Measurements from ENCODE around the gene IL3RA.
"Not testable (repeated sequence)": the region's sequence is repeated elsewhere in the genome, so short reads cannot be mapped to it uniquely, and the experiment has no call there.

The IL3RA gene

DNA sequence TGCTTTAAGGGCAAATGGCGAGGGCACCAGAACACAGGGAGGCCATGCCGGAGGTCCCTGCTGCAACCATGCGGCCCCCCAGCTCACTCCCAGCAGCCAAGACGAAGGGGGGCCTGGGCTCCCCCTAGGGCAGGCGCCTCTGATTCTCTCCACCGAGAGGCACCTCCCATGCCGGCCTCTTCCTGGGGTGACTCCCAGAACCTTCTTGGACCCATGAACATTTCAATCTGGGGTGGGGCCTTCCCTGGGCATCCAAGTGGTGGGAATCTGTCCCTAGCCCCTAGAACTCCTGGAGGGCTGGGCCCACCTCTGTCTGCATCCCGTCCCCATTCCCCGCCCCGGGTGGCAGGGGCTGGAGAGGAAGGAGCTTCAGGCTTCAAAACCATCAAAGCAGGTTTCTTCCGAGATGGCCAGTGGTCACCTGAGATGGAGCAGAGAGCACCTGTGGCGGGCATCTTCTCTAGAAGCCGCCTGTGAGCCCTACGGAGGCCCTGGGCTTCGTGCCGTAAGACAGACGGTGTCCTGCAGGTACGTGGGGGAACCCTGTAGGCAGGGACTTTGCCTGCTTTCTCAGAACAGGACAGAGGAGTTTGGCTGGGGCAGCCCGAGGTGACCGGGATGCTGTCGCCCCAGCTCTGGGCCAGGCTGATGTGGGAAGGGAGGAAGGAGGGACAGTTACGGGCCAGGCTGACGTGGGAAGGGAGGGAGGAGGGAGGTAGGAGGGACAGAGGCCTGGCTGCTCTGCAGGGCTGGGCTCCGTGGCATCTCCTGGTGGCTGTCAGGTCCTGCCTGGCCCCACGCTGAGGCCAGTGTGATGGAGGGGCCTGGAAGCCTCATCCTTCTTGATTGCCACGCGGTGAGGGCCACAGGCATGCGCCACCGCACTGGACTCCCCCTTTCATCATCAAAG is 62.1 kb downstream of the IL3RA start:
- no peak for DNase-seq (ENCODE audit: low read depth in 3 of 3)

DNA sequence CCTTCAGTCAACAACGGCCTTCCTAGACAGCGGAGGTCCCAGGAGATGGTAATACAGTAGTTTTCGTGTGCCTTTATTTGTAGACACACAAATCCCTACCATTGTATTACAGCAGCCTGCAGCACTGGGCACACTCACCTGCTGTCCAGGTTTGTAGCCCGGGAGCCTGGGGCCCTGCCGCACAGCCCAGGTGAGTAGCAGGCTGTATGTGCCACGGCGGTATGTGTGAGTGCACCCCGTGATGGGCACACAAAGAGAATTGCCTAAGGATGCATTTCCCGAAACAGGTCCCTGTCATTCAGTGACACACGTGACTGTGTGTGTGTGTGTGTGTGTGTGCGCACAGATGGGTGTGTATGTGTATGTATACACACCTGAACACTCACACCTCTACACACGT is 63.5 kb downstream of the IL3RA start:
- no peak for DNase-seq (ENCODE audit: low read depth in 3 of 3)

DNA sequence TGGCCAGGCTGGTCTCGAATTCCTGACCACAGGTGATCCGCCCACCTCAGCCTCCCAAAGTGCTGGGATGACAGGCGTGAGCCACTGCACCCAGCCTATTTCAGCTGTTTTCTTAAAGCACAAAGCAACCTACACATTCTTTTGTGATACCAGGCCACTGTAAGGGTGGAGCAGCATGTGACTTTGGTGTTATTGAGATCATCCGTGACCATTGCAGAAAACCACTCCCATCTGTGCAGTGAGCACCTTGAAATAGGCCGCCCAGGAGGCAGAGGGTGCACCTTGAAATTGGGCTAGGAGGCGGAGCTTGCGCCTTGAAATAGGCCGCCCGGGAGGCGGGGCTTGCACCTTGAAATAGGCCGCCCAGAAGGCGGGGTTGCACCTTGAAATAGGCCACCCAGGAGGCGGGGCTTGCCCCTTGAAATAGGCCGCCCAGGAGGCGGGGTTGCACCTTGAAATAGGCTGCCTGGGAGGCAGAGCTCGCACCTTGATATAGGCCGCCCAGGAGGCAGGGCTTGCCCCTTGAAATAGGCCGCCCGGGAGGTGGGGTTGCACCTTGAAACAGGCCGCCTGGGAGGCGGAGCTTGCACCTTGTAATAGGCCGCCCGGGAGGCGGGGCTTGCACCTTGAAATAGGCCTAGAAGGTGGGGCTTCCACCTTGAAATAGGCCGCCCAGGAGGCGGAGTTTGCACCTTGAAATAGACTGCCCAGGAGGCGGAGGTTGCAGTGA is 64.3 kb downstream of the IL3RA start:
- DNase-seq (ENCODE audit: low read depth in 3 of 3), result no peak

DNA sequence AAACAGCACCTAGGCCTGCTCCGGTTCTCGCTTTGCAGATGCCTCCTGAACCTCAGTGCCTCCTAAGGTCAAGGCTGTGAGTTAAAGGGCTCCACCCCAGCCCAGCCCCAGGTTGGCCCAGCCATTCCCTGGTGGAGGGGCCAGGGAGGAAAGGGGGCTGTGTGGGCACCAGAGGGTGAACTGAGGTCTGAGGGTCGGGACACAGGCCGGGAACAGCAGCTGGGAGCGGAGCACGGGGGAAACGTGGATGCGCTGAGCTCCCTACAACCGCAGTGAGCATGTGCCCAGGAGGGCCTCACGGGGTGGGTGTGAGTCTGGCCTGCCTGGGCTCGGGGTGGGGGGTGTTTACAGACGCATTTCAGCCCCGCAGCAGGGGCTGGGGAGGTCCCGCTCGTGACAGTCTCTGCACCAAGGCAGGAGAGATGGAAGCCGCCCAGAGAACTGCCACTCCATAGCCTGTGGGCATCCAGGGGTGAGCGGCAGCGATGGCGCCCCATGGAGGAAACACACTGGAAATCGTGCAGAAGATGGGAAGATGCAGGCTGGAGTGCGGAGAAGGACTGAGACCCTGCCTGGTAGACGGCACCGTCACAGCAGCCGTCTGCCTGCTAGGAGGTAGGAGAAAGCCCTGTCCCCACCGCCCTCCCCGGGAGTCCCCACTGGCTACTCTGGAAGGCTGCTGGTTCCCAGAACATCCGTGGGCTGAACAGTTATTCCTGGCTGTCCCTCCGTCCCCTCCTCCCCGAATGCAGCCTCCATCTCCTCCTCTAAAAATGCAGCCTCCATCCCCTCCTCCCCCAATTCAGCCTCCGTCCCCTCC is 65.2 kb downstream of the IL3RA start:
- DNase-seq (ENCODE audit: low read depth in 3 of 3), result no peak

DNA sequence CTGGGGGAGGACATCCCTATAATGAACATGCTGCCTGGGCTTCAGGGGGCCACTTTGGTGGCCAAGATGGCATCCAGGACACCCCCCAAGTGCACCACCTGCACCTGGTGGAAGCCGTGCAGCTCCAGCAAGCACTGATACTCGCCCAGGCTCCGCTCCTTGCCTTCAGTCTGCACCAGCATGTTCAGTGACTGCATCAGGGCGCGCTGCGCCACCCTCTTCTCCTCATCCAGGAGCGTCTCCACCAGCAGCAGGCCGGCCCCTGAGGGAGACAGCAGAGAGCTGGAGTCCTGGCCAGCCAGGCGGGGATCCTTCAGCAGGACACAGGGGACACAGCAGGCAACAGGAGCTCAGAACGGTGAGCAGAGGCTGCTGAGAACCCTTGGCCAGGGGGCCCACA is 66.6 kb downstream of the IL3RA start:
- no peak for DNase-seq (ENCODE audit: low read depth in 3 of 3)

DNA sequence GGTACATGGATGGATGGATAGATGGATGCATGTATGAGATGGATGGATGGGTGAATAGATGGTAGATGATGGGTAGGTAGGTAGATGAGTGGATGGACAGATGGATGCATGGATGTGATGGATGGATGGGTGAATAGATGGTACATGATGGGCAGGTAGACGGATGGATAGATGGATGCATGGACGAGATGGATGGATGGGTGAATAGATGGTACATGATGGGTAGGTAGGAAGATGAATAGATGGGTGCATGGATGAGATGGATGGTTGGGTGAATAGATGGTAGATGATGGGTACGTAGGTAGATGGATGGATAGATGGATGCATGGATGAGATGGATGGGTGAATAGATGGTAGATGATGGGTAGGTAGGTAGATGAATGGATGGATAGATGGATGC is 67.3 kb downstream of the IL3RA start:
- DNase-seq (ENCODE audit: low read depth in 3 of 3), result not testable (repeated sequence)

DNA sequence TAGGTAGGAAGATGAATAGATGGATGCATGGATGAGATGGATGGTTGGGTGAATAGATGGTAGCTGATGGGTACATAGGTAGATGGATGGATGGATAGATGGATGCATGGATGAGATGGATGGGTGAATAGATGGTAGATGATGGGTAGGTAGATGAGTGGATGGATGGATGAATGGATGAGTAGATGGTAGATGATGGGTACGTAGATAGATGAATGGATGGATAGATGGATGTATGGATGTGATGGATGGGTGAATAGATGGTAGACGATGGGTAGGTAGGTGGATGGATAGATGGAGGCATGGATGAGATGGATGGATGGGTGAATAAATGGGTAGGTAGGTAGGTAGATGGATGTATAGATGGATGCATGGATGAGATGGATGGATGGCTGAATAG is 69.2 kb downstream of the IL3RA start:
- not testable (repeated sequence) for DNase-seq (ENCODE audit: low read depth in 3 of 3)

DNA sequence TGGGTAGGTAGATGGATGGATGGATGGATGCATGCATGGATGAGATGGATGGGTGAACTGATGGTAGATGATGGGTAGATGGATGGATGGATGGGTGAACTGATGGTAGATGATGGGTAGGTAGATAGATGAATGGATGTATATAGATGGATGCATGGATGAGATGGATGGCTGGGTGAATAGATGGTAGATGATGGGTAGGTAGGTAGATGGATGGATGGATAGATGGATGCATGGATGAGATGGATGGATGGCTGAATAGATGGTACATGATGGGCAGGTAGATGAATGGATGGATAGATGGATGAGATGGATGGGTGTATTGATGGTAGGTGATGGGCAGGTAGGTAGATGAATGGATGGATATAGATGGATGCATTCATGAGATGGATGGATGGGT is 70.5 kb downstream of the IL3RA start:
- no peak for DNase-seq (ENCODE audit: low read depth in 3 of 3)

DNA sequence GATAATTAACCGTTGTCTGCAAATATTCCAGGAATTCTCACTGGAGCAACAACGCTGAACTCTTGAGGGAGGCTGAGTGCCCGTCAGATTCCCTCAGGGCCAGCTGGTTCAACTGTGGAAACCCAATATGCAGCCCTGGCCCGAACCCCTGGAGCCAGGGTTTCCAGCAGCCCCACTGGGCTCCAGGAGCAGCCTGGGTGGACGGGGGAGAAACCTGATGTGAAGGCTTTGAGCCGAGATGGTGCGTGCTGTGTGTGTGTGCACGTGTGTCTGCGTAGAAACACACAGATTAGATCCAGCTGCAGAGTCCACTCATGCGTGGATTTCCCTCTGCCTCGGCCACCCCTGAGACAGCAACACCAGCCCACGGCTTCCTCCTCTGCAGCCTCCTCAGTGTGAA is 74.7 kb downstream of the IL3RA start:
- DNase-seq (ENCODE audit: low read depth in 3 of 3), result no peak

DNA sequence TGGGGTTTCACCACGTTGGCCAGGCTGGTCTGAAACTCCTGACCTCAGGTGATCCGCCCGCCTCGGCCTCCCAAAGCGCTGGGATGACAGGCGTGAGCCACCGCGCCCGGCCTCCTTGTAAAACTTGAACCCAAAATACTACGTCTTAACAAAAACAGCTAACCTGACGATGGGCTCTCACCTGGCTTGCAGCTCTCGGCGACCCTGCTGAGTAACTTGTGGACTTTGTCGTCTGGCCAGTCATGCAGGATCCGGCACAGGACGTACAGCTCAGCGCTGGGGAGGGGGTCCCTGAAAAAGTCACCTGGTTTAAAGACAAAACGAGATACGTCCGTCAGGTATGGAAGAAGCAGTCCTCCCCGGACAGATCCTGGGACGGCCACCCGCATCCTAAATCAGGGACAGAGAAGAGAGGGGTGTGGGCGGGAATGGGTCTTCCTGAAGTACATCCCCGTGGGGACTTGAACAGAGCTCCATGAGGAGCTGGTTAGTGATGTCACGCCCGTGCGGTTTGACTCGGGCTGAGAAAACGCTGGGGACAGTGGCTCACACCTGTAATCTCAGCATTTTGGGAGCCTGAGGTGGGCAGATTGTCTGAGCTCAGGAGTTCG is 76.1 kb downstream of the IL3RA start:
- no peak for DNase-seq (ENCODE audit: low read depth in 3 of 3)

DNA sequence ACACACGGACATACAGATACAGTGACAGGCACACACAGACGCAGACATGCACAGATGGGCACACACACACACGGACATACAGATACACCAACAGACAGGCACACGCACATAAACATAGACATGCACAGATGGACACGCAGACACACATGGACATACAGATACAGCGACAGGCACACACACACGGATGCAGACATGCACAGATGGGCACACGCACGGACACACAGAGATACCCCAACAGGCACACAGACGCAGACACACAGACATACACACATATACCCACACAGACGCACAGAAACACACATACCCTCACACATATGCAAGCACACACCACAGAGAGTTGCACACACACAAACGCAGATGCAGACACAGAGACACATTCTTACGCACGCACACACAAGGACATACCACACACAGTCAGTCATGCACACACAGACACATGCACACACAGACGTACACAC is 79.8 kb downstream of the IL3RA start:
- DNase-seq (ENCODE audit: low read depth in 3 of 3), result no peak

DNA sequence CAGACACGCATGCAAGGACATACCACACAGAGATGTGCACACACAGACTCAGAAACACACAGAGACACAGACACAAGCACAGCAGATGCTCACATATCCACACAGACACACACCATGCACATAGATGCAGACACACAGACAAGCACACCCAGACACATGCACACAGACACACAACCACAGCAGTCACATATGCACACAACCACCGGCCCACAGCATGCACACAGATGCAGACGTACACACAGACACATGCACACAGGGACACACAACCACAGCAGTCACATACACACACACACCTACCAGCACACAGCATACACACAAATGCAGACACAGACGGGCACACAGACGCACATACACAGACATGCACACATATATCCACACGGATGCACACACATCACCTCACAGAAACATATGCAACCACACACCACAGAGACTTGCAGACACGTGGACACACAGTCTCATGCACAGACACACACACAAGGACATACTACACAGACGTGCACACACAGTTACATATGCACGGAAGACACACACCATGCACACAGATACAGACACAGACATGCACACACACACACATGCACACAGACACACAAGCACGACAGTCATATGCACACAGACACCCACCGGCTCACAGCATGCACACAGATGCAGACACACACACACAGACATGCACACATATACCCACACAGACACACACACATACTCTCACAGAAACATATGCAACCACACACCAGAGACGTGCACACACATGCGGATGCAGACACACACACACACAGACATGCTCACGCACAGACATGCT is 80.6 kb downstream of the IL3RA start:
- DNase-seq (ENCODE audit: low read depth in 3 of 3), result no peak

DNA sequence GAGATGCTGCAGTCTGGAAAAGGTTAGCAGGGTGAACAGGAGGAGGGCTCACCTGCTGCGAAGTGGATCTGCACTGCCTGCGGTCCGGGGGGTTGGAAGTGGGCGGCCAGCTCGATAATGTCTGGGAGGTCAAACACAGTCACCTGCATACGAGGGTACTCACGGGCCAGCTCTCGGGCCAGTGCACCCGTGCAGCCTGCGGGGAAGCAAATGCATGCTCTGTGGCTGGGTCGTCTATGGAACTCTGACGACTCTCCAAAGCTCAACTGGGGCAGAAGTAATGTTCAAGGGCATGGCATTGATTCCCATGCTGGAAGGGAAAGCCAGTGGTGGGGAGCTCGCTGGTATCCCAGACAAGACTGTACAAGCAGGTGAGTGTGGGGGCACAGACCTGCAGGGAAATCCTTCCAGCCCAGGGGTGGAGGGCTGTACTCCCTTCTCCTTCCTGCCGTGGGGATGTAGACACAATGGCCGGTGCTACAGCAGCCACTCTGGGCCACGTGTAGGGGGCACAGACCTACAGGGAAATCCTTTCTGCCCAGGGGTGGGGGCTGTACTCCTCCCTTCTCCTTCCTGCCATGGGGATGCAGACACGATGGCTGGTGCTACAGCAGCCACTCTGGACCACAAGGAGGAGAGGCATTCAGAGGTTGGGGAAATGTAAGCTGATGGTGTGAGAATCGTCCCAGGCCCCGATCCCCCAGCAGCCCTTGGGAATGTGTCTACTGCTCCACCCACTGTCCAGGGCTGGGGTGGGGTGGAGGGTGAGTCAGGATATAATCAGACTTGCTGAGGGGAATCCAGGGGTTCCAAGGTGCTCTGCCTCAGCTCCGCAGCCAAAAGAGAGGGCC is 81.6 kb downstream of the IL3RA start:
- no peak for DNase-seq (ENCODE audit: low read depth in 3 of 3)

DNA sequence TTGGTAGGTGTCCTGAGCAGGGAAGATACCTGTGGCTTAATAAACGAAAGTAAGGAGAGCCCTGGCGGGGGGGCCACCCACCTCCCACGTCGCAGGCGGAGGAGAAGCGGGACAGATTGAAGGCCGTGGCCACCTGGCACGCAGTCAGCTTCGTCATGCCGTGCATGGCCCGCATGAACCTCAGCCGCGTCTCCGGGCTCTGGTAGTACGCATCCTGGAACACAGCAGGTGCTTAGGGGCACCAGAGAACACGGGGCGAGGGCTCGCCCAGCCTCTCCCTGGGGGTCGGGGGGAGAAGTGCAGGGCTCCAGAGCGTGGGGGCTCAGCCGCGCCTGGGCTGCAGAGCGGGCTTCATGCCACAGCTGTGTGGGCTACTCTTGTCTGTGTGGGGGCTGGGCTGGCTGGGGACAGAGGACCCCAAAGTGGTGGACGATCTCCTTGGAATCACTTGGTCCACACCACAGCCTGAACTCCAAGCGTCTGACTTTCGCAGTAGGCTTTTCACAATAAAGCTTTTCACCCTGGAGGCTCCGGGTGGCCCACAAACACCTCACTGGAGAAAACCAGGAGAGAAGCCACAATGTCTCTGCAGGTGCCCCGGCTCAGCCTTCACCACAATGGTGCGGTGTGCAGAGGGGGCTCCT is 82.4 kb downstream of the IL3RA start:
- no peak for DNase-seq (ENCODE audit: low read depth in 3 of 3)

DNA sequence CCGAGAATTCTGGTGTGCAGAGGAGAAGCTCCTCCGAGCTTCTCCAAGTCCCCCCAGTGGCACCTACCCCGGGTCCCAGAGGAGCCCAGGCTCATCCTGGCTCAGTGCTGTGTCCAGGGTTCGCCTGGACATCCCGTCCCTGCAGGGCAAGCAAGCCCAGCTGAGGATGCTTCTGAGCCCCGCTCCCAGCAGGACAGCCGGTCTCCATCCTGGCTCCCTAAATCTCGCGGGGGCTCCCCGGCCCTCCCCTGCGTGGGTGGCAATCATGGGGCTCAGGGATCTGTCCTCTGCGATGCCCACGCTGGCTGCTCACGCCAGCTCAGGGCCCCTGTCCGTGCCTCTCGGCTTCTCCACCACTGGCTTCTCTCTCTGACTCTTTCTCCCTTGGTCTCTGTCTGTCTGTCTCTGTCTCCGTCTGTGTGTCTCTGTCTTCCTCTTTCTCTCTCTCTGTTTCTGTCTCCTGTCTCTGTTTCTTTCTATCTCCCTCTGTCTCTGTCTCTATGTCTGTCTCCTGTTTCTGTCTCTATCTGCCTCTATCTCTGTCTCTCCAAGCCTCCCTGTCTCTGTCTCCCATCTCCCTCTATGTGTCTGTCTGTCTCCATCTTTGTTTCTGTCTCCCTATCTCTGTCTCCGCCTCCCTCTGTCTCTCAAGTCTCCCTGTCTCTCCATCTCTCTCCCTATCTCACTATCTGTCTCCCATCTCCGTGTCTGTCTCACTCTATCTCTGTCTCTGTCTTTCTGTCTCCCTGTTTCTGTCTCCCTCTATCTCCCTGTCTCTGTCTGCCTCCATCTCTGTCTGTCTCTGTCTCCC is 83.2 kb downstream of the IL3RA start:
- DNase-seq (ENCODE audit: low read depth in 3 of 3), result no peak

DNA sequence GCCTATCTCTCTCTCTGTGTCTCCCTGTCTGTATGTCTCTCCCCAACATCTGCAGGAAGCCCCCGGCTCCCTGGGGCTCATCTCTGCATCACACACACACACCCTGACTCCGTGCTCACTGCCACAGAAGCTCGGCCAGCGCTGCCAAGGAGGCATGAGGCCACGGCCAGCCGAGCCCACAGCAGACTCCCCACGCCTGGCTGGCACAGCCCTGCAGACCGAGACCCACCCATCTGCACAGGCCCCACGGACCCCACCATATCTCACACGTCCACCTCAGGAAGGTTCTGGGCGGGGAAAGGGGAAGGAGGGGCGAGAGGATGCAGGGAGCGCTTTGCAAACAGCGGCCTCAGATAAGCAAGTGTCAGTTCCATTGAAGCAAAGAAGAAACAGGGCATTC is 83.8 kb downstream of the IL3RA start:
- no peak for DNase-seq (ENCODE audit: low read depth in 3 of 3)

DNA sequence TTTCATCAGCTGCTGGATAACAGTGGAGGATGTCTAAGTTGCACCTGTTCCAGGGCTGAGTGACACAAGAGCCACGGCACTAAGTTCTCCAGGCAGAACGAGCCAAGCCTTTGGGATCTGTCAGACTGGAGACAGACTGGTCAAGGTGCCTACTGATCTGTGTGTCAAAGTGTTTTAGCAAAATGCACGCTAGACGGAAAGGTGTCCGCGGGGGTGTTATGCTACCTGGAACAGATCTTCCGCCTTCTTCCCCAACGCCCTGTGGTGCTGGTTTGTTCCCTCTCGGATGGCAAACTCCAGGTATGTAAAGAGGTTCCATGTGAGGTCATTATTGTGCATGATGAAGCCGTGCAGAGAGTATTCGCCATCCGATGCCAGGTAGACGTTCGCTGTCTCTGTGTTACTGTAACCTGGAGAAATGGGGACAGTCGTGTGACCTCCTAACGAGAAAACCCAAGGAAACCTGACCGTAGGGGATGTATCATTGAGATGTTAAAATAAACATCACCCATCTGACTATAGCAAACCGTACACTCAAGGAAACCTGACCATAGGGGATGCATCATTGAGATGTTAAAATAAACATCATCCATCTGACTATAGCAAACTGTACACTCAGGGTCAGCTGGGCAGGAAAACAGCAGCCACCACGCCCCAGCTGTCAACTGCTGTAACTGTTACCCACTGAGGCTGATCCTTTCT is 85.0 kb downstream of the IL3RA start:
- DNase-seq (ENCODE audit: low read depth in 3 of 3), result no peak

DNA sequence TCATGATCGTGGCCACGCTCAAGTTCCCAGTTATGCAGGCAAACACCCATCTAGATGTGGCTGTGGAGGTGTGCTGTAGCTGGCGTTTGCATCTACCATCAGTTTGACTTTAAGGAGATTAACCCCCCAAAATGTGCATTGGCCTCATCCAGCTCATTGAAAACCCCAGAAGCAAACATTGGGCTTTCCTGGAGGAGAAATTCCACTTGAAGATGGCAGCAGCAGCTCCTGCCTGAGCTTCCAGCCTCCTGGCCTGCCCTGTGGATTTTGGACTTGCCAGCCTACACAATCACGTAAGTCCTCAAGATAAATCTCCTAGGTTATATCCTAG is 85.5 kb downstream of the IL3RA start:
- no peak for DNase-seq (ENCODE audit: low read depth in 3 of 3)

Measured in stimulated activated CD4-positive, alpha-beta T cell treated with anti-CD3 and anti-CD28 coated beads, TNF-alpha, amount 100 ng/mL, for 4 hours (primary cell).